ENCODE measurements around the gene DHX35. TPM values are rescaled to one million over a fixed set of nuclear protein-coding genes. Genes with fewer than 3 reads are reported as not detected.

DHX35 gene
- total and polyA plus RNA-seq, 2 of the 8 experiments (the other 6 are each of a cell fraction or from before 2014, with no cell fraction given): 21.9 to 27.7 TPM

- TF ChIP-seq YY1 (IDR thresholded peaks at IDR 0.05; ENCODE audit: low read depth, low read length): no peak
- TF ChIP-seq SP1 (IDR thresholded peaks at IDR 0.05; ENCODE audit: low read depth, low read length): no peak
- TF ChIP-seq POLR2A (IDR thresholded peaks at IDR 0.05; ENCODE audit: control extremely low read depth in 1 of 2, low read depth in 2 of 2, low read length in 2 of 2): no peak
- no peak for TF ChIP-seq BRCA1 (IDR thresholded peaks at IDR 0.05; ENCODE audit: low read depth, low read length)
These were observed 11.5 kb downstream of the DHX35 start (continued) for GRCh38 chr20:38973645-38974044.
